A673 (cell line): ENCODE results near the gene SEC31A.

ENCODE experiments used
- EZH2 ChIP-seq: fragments of 200-600 bp; sonication (generic); IDR thresholded peaks from 2 replicates; pipeline ENCODE4 v1.6.1; 2017; ENCODE audit warnings: borderline replicate concordance, low read depth, mild to moderate bottlenecking, mixed read lengths, antibody characterized with exemption, low read length; ENCODE audit not compliant: poor library complexity, severe bottlenecking
- TF ChIP-seq, protein P1 (sequence below): fragments of 300-800, 200-600 bp; sonication (generic); conservative IDR thresholded peaks from 2 replicates; pipeline ENCODE4 v1.5.1; 2017; ENCODE audit warnings: low read depth, mild to moderate bottlenecking, antibody characterized with exemption, low read length, moderate library complexity, mixed read lengths

DNA sequence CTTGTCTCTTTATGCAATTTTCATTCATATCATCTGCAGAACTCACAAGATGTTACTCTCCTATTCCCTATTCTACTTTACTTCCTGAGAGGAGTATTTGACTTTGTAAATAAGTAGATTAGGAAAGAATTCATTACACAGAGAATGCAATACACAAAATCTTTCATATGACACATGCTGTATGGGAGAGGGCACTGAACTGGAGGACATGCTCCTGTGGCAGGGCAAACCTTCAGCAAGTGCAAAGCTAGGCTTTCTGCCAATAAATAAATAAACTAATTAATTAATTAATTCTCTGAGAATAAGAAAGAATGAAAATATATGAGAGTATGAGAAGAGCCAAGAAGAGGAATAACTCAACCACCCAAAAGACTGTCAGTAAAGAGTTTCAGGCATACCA is 43.5 kb upstream of the SEC31A start:
- TF ChIP-seq, protein P1, sequence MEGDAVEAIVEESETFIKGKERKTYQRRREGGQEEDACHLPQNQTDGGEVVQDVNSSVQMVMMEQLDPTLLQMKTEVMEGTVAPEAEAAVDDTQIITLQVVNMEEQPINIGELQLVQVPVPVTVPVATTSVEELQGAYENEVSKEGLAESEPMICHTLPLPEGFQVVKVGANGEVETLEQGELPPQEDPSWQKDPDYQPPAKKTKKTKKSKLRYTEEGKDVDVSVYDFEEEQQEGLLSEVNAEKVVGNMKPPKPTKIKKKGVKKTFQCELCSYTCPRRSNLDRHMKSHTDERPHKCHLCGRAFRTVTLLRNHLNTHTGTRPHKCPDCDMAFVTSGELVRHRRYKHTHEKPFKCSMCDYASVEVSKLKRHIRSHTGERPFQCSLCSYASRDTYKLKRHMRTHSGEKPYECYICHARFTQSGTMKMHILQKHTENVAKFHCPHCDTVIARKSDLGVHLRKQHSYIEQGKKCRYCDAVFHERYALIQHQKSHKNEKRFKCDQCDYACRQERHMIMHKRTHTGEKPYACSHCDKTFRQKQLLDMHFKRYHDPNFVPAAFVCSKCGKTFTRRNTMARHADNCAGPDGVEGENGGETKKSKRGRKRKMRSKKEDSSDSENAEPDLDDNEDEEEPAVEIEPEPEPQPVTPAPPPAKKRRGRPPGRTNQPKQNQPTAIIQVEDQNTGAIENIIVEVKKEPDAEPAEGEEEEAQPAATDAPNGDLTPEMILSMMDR, result no peak
- no peak for TF ChIP-seq EZH2
